ENCODE data around the gene LRRC1. TPM values are rescaled to one million over a fixed set of nuclear protein-coding genes. Genes with fewer than 3 reads are reported as not detected.

LRRC1 gene
- total and polyA plus RNA-seq, 8 donors, result 8.6 to 16.4 (median 10.3) TPM

GRCh38 chr6:53845280-53846195, 50.7 kb downstream of the LRRC1 start:
- peak in 1 of 4 donors; percentile 20 for DNase-seq
- Histone ChIP-seq H3K9me3 (no peaks in the 10 kb centered on the region), H3K27me3 (no peaks in the 10 kb centered on the region), H3K4me1 (no peaks in the 10 kb centered on the region), H3K36me3 (no peaks in the 10 kb centered on the region), H3K4me3 (no peak overlapping the region), H3K27ac (no peak overlapping the region)
- no peak for ATAC-seq
- TF ChIP-seq, protein P1, sequence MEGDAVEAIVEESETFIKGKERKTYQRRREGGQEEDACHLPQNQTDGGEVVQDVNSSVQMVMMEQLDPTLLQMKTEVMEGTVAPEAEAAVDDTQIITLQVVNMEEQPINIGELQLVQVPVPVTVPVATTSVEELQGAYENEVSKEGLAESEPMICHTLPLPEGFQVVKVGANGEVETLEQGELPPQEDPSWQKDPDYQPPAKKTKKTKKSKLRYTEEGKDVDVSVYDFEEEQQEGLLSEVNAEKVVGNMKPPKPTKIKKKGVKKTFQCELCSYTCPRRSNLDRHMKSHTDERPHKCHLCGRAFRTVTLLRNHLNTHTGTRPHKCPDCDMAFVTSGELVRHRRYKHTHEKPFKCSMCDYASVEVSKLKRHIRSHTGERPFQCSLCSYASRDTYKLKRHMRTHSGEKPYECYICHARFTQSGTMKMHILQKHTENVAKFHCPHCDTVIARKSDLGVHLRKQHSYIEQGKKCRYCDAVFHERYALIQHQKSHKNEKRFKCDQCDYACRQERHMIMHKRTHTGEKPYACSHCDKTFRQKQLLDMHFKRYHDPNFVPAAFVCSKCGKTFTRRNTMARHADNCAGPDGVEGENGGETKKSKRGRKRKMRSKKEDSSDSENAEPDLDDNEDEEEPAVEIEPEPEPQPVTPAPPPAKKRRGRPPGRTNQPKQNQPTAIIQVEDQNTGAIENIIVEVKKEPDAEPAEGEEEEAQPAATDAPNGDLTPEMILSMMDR (IDR thresholded peaks at IDR 0.05), result no peak
- intact Hi-C loops (cut with DNase I), result no loop called here

- Histone ChIP-seq H3K27ac (no peak overlapping the region), H3K36me3 (no peaks in the 10 kb centered on the region), H3K27me3 (no peaks in the 10 kb centered on the region), H3K4me1 (no peaks in the 10 kb centered on the region), H3K9me3 (no peaks in the 10 kb centered on the region), H3K4me3 (no peak overlapping the region)
- peak in 1 of 4 donors; percentile 69 for DNase-seq
- TF ChIP-seq, protein P1 (IDR thresholded peaks at IDR 0.05), result no peak
- intact Hi-C loops (cut with DNase I), result no loop called here
- no peak for ATAC-seq
These were observed 51.4 kb downstream of the LRRC1 start for GRCh38 chr6:53846250-53846649.

DNA sequence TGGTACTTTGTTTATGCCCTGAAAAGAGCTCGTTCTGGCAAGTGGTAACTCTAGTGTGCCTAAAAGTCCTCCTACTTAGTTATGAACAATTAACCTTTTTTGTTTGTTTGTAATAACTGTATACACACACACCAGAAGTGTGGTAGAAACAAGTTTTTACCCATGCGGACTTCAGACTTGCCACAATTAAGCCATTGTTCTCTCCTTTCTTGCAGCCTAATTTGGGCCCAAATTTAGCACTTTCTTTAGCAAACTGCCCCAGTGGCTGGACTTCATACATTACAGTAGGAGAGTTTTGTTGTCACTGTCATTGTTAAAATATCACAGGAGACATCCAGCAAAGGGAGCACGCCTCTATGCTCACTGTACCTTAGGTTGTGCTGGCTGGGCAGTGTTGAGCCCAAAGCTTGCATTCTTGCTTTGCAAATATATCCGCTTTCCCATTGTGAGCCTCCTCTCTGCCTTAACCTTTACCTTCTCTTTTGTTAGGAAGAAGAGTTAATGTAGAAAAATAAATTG, 53.0 kb downstream of the LRRC1 start:
- intact Hi-C loops (cut with DNase I), result no loop called here
- ATAC-seq (no peak), DNase-seq (no peak)
- no peaks in the 10 kb centered on the region for H3K36me3 ChIP-seq
- no peak overlapping the region for H3K27ac ChIP-seq
- no peak overlapping the region for H3K4me3 ChIP-seq
- TF ChIP-seq, protein P1 (IDR thresholded peaks at IDR 0.05), result no peak
- H3K27me3 ChIP-seq, result no peaks in the 10 kb centered on the region
- H3K4me1 ChIP-seq, result no peaks in the 10 kb centered on the region
- no peaks in the 10 kb centered on the region for H3K9me3 ChIP-seq

- Histone ChIP-seq H3K4me3 (no peak overlapping the region), H3K36me3 (no peaks in the 10 kb centered on the region), H3K9me3 (no peaks in the 10 kb centered on the region), H3K27ac (no peak overlapping the region), H3K27me3 (no peaks in the 10 kb centered on the region), H3K4me1 (no peaks in the 10 kb centered on the region)
- DNase-seq, result no peak
- TF ChIP-seq, protein P1 (IDR thresholded peaks at IDR 0.05), result no peak
- intact Hi-C loops (cut with DNase I), result no loop called here
- no peak for ATAC-seq
These were observed 55.7 kb downstream of the LRRC1 start for GRCh38 chr6:53850527-53850926.

DNA sequence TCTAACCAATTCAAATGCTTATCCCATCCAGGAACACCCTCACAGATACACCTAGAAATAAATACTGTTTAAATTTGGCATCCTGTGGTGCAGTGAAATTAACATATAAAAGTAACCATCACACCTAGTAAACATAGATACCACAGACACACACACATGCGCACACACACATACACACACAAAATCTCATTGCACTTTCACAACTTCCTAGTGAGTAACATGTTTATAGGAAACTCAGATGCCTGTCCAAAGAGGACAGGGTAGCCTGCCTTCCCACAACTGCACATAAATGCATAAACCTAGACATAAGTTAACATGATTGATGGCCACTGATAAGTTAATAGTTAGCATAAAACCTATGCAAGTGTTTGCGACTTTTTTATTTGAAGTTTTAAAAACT, 56.8 kb downstream of the LRRC1 start:
- TF ChIP-seq, protein P1 (IDR thresholded peaks at IDR 0.05), result no peak
- Histone ChIP-seq H3K27ac (no peak overlapping the region), H3K36me3 (no peaks in the 10 kb centered on the region), H3K4me3 (no peak overlapping the region), H3K4me1 (no peaks in the 10 kb centered on the region), H3K27me3 (no peaks in the 10 kb centered on the region), H3K9me3 (no peaks in the 10 kb centered on the region)
- ATAC-seq, result no peak
- intact Hi-C loops (cut with DNase I), result no loop called here
- no peak for DNase-seq

Data from left lung (tissue), 10 donors.